Upper lobe of left lung (tissue), 4 donors: ENCODE measurements around the gene FAM107A.

Experiments
- EP300 ChIP-seq, 4 donors: sonication (generic); formaldehyde crosslinking; IDR thresholded peaks; one replicate each; pipeline ENCODE4 v1.5.1; 2017; ENCODE audit warnings: antibody characterized with exemption in 4 of 4, control low read depth in 2 of 4
- POLR2A ChIP-seq, 4 donors: fragments of 450-650 bp; IDR thresholded peaks; one replicate each; pipeline ENCODE4 v1.5.1; 2016 to 2017; ENCODE audit warnings: antibody characterized with exemption in 4 of 4, mild to moderate bottlenecking in 2 of 4
- POLR2AphosphoS5 ChIP-seq, 2 donors: sonication (generic); formaldehyde crosslinking; IDR thresholded peaks; one replicate each; pipeline ENCODE4 v1.5.1; 2017; ENCODE audit warnings: antibody characterized with exemption in 2 of 2
- TF ChIP-seq, protein P1 (sequence below), 6 experiments: fragments of 450-650 bp in 4 of 6; fragments of 200-600 bp in 2 of 6; sonication (generic) in 2 of 6; IDR thresholded peaks; one replicate each; pipeline ENCODE4 v1.5.1; 2016 to 2019; ENCODE audit warnings: antibody characterized with exemption in 6 of 6

DNA sequence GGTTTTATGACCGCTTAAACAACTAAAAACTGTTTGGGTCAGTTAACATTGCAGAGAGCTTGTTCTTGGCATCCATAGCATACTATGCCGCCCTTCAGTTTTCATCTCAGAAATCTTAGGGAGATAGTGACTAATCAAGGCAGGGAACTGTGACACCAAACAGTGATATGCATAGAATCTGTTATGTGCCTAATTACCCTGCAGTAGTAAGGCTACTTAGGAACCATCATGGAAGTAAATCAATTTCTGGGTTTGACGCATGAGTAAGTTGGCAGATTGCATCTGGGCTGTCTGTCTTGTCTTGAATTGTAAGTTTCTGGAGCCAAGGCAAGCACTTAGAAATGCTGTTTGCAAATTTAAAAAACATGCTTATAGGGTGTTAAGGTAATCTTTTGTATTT lies 62.8 kb downstream of the FAM107A start:
- TF ChIP-seq POLR2AphosphoS5 (IDR thresholded peaks at IDR 0.05) (no peak), POLR2A (IDR thresholded peaks at IDR 0.05) (no peak), EP300 (IDR thresholded peaks at IDR 0.05) (no peak)
- TF ChIP-seq, protein P1, sequence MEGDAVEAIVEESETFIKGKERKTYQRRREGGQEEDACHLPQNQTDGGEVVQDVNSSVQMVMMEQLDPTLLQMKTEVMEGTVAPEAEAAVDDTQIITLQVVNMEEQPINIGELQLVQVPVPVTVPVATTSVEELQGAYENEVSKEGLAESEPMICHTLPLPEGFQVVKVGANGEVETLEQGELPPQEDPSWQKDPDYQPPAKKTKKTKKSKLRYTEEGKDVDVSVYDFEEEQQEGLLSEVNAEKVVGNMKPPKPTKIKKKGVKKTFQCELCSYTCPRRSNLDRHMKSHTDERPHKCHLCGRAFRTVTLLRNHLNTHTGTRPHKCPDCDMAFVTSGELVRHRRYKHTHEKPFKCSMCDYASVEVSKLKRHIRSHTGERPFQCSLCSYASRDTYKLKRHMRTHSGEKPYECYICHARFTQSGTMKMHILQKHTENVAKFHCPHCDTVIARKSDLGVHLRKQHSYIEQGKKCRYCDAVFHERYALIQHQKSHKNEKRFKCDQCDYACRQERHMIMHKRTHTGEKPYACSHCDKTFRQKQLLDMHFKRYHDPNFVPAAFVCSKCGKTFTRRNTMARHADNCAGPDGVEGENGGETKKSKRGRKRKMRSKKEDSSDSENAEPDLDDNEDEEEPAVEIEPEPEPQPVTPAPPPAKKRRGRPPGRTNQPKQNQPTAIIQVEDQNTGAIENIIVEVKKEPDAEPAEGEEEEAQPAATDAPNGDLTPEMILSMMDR (IDR thresholded peaks at IDR 0.05): no peak
